Cardiac septum (tissue), 1 donor: ENCODE results near the gene NET1. TPM values are rescaled to one million over a fixed set of nuclear protein-coding genes. Genes with fewer than 3 reads are reported as not detected.
"Not testable (repeated sequence)": the region's sequence is repeated elsewhere in the genome, so short reads cannot be mapped to it uniquely, and the experiment has no call there.

Experiments
- DNase-seq: peaks from one replicate; pipeline ENCODE4 v3.0.0-alpha.2; 2020; ENCODE audit warnings: low spot score
- intact Hi-C: fragments of 100-400 bp; cut with DNase I; formaldehyde crosslinking; loops from one replicate; pipeline ENCODE4 v1.14.0; 2022
- total RNA-seq: library from RNA; stranded (reverse); fragmentation: NEBNext Ultra II Directional; extraction: Animal tissue kit (Norgen Biotek cat#: 25700); gene quantifications from one replicate; pipeline ENCODE4 v1.2.1, GENCODE V29; 2021
- donor health status: DM: no; HTN: no; CAD: no.

The NET1 gene
- total RNA-seq, 1 donor from 2014 or later = 20.9 TPM

GRCh38 chr10:5457741-5458140 is 45.4 kb downstream of the NET1 start:
- intact Hi-C loops = no loop called here

GRCh38 chr10:5458425-5458824 is 46.1 kb downstream of the NET1 start:
- intact Hi-C loops = no loop called here
- DNase-seq = no peak

More at GRCh38 chr10:5457741-5458140, 45.4 kb downstream of the NET1 start:
- no peak for DNase-seq

GRCh38 chr10:5458949-5459747 is 46.8 kb downstream of the NET1 start:
- no peak for DNase-seq
- intact Hi-C loops = no loop called here

- intact Hi-C loops = no loop called here
- DNase-seq = no peak
Observed at GRCh38 chr10:5460468-5461202, 48.3 kb downstream of the NET1 start.

GRCh38 chr10:5461203-5461588 is 48.8 kb downstream of the NET1 start:
- intact Hi-C loops = no loop called here
- no peak for DNase-seq

GRCh38 chr10:5461914-5462840 is 49.8 kb downstream of the NET1 start:
- DNase-seq = no peak
- intact Hi-C loops = no loop called here

- DNase-seq = no peak
- intact Hi-C loops = no loop called here
Observed at GRCh38 chr10:5462841-5463293, 50.5 kb downstream of the NET1 start.

- DNase-seq = no peak
- intact Hi-C loops = no loop called here
Observed at GRCh38 chr10:5464546-5464945, 52.2 kb downstream of the NET1 start.

- intact Hi-C loops = no loop called here
- DNase-seq = no peak
Observed at GRCh38 chr10:5465976-5466450, 53.7 kb downstream of the NET1 start.

GRCh38 chr10:5466451-5467206 is 54.3 kb downstream of the NET1 start:
- intact Hi-C loops = no loop called here
- no peak for DNase-seq

GRCh38 chr10:5467207-5467535 is 54.8 kb downstream of the NET1 start:
- intact Hi-C loops = no loop called here
- no peak for DNase-seq

- intact Hi-C loops = no loop called here
- no peak for DNase-seq
Observed at GRCh38 chr10:5467634-5468255, 55.4 kb downstream of the NET1 start.

GRCh38 chr10:5468262-5469106 is 56.1 kb downstream of the NET1 start:
- DNase-seq = no peak
- intact Hi-C loops = no loop called here

GRCh38 chr10:5469353-5470061 is 57.1 kb downstream of the NET1 start:
- intact Hi-C loops = no loop called here
- DNase-seq = no peak

- intact Hi-C loops = no loop called here
- DNase-seq = no peak
Observed at GRCh38 chr10:5470062-5470751, 57.9 kb downstream of the NET1 start.

- intact Hi-C loops, DNase-seq: not testable (repeated sequence)
Observed at GRCh38 chr10:5474642-5475041, 62.3 kb downstream of the NET1 start.

- intact Hi-C loops, DNase-seq: not testable (repeated sequence)
Observed at GRCh38 chr10:5475088-5475487, 62.7 kb downstream of the NET1 start.
